DMS 273 treated with DMSO at 0.1 percent for 48 hours (cell line): ENCODE measurements around the gene IFNL4.
A peak's percentile ranks its signal among the peaks of the same experiment; 100 is the strongest.
"Not testable (repeated sequence)": the region's sequence is repeated elsewhere in the genome, so short reads cannot be mapped to it uniquely, and the experiment has no call there.

Source experiments
- DNase-seq: peaks from one replicate; lab custom pipeline; 2025; lab: John Stamatoyannopoulos, UW

Gene IFNL4

DNA sequence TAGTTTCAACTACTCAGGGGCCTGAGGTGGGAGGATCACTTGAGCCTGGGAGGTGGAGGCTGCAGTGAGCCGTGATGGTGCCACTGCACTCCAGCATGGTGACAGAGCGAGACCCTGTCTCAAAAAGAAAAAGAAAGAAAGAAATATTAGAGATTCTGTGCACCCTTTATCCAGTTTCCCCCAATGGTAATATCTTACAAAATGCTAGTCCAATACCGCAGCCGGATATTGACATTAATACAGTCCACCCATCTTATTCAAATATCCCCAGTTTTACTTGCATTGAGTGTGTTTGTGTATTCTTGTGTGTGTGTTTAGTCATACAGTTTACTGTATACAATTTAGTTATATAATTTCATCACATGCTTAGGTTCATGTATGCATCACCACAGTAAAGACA lies 8.6 kb upstream of the IFNL4 start:
- DNase-seq = no peak

DNA sequence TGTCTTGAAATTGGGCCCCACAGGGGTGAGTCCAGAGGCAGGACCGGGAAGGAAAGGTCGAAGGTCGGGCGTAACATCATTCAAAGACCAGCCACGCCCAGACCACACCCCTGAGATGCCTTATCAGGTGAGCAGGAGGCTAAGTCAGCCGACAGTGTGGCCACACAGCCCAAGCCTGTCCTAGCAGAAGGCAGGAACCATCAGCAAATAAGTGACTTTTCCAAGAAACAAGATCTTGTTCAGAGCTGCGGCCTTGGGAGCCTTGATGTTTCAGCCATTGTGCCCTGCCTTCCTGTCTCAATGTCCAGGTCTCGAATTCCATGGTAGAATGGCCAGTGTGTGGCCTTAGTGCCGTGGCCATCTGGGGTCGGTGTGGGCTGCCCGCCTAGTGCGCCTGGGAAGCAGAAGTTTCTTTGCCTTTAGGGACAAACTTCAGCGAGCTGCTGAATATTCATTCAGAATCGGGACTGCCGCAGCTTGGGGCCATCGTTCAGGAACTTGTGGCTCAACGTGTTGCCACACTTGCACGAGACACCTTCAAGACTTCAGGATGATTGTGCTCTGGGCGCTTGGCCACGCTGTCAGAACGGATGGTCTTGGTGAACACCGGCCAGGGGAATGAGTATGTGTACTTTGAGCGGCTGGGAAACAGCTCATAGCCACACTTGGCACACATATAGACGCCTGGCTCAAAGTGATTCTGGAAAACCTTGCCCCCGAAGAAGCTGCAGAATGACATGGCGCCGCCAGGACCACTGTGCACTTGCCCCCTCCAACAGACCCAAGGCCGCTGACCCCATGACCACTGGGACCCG lies 6.1 kb upstream of the IFNL4 start:
- DNase-seq = no peak

DNA sequence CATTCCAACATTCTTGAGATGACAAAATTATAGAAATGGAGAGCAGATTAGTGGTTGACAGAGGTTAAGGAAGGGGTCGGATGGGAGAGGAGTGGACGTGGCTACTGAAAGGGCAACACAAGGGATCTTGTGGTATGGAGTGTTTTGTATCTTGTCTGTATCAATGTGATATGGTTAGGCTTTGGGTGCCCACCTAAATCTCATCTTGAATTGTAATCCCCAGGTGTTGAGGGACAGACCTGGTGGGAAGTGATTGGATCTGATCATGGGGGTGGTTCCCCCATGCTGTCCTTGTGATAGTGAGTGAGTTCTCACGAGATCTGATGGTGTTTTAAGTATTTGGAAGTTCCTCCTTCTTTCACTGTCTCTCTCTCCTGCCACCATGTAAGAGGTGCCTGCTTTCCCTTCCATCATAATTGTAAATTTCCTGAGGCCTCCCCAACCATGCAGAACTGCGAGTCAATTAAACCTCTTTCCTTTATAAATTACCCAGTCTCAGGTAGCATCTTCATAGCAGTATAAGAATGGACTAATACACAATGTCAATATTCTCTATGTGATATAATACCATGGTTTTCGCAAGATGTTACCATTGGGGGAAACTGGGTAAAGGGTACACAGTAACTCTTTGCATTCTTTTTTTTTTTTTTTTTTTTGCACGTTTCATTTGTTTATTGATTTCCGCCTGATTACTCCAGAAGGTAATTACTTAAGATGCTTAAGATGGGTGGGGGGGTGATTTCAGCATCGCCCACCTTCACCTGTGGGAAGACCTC lies 4.9 kb upstream of the IFNL4 start:
- no peak for DNase-seq

DNA sequence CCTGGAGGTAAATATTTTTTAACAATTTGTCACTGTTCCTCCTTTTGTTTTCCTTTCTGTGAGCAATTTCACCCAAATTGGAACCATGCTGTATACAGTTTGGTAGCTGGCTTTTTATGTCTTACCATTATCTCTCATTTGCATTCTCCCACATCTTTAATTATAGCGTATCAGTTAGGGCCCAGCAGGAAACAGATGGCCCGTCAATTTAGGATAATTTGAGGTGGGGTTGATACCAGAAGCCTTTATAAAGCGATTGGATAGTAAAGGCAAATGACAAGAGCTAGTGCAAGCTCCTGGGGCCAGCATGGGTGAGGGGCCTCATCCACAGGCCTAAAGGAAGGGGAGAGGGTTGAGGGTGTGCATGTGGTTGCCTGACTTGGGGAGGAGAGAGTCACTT lies 3.8 kb upstream of the IFNL4 start:
- DNase-seq = peak; percentile 60

DNA sequence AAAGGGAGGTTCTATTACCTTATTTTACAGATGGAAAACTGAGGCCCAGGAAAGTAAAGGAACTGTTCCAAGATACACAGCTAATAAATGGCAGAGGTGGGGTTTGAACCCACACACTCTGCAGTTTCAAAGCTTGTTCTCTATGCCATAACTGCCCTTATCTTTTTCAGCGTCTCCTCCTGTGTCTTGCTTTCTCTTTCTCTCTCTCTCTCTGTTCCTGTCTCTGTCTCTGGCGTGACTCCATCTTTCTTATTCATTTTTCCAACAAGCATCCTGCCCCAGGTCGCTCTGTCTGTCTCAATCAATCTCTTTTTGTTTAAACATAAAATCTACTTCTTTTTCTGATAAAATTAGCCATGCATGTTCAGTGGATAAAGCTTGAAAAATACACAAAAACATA lies 3.2 kb upstream of the IFNL4 start:
- no peak for DNase-seq

DNA sequence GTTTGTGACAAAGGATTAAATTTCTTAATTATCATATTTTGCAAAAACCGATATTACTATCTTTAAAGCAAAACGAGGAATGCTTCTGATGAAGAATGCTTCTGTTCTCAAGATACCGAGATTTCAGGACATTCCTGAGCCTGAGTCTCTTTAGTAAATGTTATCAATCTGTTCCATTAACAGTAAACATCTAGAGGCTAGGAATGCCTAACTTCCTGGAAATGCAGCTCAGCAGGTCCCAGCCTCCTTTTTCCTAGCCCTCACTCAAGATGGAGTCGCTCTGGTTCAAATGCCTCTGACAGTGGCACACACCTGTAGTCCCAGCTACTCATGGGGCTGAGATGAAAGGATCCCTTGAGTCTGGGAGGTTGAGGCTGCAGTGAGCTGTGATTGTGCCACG lies 2.4 kb upstream of the IFNL4 start:
- no peak for DNase-seq

DNA sequence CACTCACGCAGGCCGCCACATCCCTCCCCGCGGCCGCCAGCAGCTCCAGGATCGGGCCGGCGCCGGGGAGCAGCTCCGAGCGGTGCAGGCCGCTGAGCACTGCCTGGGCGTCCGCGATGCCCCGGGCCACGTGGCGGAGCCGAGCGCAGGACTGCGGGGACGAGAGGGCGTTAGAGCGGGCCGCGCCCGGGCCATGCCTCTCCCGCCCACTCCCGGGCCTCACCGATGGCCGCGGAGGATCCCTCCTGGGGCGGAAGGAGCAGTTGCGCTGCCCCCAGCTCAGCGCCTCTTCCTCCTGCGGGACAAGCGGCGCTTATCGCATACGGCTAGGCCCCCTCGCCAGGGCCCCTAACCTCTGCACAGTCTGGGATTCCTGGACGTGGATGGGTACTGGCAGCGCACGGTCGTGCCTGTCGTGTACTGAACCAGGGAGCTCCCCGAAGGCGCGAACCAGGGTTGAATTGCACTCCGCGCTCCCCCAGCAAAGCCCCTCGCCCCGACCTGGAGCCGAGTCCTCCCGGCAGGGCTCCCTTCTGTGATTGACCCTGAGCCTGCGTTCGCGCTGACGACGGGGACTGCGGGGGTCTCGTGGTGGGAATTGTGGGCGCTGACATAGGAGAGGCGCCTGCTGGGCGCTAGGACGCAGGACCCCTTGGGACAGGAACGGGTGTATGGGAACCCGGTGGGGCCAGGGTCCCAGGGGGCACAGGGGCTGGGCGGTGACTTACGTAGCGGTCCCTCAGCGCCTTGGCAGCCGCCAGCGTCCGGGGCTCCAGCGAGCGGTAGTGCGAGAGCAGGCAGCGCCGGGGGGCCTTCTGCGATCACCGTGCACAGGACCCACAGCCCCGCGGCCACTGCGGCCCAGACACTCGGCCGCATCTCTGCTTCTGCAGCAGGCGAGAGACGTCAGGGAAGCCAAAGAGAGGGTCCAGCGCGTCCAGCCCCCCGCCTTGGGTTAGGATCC lies 673 bp downstream of the IFNL4 start:
- DNase-seq = no peak

DNA sequence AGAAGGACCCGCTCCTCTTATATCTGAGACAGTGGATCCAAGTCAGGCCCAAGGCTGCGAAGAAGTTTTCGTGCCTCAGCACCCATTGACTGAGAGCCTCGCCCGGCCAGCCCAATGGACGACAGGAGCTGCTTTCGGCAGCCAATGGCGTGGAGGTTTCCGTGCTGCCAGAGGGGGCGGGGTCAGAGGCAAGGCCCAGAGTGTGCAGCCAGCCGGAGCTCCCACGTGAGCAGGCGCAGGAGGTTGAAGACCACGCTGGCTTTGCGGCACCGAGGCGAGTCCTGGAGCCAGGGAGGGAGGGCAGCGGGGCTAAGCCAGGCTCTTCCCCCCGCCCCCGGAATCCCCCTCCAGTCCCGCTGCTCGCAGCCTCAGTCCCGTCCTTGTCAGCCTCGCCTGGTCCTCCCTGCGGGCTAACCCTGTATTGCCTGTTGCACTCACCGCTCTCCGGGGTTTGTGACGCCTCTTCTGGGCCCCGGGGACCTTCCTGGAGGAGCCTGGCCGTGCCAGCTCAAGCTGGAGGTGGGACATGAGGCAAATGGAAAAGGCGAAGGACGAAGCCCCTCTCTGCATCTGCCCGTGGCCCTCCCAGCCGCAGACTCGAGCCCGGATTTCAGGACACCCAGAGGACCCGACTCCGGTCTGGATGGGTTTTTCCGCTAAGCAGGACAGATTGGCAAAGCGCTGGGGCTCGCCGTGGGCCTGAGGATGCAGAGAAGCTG lies 1.5 kb downstream of the IFNL4 start:
- DNase-seq = no peak

DNA sequence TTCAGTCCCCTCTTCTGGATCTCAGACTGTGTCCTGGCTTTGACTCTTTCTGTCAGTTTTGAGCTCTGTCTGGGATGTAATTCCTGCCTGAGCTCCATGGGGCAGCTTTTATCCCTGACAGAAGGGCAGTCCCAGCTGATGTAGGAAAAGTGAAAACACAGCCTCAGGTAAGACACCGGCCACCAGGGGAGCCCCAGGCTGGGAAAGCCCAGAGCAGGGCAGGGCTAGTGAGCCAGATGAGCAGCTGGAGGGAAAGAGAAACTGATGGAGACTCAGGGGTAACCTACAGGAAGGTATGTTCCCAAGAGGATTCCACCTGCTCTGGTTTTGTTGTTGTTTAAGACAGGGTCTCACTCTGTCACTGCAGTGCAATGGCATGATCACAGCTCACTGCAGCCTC lies 3.5 kb downstream of the IFNL4 start:
- not testable (repeated sequence) for DNase-seq

DNA sequence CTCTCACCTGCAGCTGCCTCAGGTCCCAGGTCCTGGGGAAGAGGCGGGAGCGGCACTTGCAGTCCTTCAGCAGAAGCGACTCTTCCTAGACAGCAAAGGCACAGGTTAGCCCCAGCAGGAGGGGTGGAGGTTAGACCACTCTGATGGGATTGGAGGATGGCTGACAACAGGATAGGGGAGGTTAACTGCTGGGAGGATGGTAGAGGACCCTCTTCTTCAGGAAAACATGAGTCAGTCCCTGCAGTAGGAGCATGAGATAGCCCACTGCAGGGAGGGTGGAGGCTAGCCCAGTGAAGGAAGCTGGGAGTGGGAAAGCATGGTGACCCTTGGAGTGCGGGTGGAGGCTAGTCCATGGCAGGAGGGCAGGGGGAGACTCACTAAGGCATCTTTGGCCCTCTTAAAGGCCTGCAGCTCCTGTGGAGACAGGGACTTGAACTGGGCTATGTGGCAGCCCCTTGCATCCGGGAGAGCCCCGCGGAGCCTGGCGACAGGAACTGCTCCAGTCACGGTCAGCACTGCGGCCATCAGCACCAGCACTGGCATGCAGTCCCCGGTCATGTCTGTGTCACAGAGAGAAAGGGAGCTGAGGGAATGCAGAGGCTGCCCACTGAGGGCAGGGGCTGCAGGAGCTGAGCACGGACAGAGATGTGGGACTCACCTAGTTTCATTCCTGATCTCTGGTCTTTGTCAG lies 4.1 kb downstream of the IFNL4 start, which contains the start of gene IFNL3:
Gene IFNL3 (minus strand): TSS at position 597 of the 691 bp plus-strand sequence. CDS start 39 bp downstream, at position 558.
- DNase-seq = not testable (repeated sequence)

DNA sequence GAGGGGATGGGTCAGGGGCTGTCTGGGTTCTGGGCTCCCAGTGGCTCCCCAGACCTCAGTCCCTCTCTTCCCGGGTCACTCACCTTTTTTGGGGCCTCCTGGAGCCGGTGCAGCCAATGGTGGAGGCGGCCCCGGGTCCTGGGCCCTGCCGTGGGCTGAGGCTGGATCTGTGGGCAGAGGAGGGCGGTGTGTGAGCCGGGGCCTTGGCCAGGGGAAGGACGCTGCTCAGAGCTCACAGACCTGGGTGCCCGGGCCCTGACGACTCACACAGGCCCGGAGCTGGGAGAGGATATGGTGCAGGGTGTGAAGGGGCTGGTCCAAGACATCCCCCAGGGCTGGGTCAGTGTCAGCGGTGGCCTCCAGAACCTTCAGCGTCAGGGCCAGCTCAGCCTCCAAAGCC lies 4.9 kb downstream of the IFNL4 start:
- DNase-seq = not testable (repeated sequence)

DNA sequence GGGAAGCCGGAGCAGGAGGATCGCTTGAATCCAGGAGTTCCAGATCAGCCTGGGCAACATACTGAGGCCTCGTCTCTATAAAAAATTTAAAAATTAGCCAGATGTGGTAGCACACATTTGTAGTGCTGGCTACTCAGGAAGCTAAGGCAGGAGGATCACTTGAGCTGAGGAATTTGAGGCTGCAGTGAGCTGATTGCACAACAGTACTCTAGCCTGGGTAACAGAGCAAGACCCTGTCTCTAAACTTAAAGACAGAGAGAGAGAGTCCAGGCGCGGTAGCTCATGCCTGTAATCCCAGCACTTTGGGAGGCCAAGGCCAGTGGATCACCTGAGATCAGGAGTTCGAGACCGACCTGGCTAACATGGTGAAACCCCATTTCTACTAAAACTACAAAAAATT lies 8.2 kb downstream of the IFNL4 start:
- DNase-seq = no peak

DNA sequence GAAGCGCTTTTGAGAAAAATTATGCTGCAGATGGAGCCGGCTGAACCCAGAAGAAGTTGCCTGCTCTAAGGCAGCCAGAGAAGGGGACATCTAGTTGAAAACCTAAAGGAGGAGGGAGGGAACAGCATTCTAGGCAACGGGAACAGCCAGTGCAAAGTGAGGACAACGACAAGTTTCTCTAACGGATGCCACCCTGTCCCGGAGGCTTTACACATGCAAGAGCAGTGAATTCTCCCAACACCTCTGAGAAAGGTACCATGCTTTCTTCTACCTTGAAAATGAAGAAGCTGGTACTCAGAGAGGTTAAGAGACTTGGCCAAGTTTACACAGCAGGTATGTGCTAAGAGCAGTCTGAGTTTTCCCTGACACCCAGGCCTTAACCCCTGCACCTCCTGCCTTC lies 9.7 kb downstream of the IFNL4 start:
- DNase-seq = no peak

DNA sequence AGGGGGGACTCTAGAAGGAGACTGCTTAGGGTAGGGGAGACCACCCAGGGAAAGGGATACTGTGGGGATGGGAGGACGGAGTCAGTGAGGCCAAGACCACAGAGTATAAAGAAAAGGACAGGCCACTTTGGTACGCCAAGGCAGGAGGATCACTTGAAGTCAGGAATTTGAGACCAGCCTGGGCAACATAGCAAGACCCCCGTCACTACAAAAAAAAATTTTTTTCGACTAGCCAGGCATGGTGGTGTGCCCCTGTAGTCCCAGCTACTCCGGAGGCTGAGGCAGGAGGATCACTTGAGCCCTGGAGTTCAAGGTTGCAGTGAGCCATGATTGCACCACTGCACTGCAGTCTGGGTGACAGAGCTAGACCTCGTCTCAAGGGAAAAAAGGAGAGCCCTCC lies 10.4 kb downstream of the IFNL4 start:
- DNase-seq = no peak

DNA sequence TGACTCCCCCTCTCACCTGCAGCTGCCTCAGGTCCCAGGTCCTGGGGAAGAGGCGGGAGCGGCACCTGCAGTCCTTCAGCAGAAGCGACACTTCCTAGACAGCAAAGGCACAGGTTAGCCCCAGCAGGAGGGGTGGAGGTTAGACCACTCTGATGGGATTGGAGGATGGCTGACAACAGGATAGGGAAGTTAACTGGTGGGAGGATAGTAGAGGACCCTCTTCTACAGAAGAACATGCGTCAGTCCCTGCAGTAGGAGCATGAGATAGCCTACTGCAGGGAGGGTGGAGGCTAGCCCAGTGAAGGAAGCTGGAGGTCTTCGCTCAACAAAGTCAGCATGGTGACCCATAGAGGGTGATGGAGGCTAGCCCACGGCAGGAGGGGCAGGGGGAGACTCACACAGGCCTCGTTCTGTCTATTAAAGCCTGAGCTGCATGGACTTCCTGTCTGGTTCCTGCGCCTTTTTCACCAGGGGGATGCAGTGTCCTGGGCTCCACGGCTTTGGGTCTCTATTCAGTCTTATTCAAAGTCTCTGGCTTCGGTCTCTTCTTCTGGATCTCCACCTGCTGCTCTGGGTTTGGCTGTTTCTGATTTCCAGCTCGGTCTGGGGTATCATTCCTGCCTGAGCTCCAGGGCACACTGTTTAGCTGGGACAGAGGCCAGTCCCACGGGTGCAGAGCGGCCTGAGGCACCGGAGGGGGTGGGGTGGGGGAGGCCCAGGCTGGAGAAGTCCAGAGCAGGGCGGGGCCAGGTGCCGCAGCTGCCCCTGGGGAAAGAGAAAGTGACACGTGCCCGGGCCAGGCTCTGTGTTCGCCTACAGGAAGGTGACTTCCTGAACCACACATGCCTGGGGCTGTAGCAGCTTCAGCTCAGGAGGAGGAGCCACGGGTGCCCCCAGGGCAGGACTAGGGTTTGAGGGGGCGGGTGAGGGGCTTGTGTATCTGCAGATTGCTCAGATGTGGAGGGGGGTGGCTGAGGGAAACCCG lies 11.2 kb downstream of the IFNL4 start:
- DNase-seq = no peak

DNA sequence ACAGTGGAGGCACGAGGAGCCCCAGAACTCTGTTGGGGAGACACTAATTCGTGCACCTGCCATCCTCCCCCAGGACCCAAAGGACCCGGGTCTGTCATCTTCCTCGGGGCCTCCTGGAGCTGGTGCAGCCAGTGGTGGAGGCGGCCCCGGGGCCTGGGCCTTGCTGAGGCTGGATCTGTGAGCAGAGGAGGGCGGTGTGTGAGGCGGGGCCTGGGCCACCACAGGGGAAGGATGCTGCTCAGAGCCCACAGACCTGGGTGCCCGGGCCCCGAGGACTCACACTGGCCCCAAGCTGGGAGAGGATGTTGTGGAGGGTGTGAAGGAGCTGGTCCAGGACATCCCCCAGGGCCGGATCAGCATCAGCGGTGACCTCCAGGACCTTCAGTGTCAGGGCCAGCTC lies 12.1 kb downstream of the IFNL4 start:
- no peak for DNase-seq

DNA sequence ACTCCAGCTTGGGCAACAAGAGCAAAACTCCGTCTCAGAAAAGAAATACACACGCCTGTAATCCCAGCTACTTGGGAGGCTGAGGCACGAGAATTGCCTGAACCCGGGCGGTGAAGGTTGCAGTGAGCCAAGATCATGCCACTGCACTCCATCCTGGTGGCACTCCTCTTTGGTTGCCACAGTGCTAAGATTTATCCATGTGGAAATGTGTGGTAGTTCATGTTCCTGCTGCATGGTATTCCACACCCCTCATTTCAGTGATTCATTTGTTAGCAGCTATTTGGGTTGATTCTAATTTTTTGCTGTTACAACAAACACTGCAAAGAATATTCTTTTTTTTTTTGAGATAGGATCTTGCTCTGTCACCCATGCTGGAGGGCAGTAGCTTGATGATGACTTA lies 15.9 kb downstream of the IFNL4 start:
- no peak for DNase-seq

DNA sequence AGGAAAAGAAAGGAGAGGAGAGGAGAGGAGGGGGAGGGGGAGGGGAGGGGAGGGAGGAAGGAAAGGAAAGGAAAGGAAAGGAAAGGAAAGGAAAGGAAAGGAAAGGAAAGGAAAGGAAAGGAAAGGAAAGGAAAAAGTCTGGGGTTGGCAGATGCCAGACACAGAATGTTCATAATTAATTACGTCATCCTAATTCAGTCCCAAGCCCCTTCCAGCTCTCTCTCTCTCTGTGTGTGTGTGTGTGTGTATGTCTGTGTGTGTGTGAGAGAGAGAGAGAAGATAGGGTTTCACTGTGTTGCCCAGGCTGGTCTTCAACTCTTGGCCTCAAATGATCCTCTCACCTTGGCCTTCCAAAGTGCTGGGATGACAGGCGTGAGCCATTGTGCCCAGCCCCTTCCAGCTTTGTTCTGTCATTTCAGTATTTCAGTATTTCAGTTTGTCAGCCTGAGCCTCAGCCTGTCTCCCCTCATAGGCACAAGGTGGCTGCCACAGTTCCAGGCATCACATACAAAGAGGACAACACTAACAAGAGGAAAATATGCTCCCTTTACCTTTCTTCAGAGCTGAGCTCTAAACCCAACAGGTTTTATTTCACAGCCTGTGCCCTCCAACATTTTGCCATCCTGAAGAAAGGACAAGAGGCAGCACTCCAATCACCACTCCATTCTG lies 18.4 kb downstream of the IFNL4 start:
- no peak for DNase-seq

DNA sequence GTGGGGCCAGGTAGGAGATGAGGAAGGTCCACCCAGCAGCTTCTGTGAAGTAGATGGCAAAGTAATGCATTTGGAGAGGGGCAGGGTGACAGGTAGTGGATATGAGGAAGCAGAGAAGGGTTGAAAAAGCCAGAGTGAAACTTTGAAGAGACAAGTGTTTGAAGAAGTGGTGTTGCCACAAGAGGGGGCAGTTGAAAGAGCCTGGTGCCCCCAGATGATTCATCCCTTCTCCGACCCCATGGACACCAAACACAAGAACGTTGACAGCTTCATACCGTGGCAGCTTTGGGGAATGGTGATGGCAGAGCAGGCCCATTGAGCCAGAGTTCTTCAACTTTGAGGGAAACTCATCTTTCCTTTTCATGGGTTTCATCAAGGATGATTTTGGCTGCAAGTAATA lies 23.7 kb downstream of the IFNL4 start:
- no peak for DNase-seq
